Stimulated activated CD4-positive, alpha-beta T cell treated with anti-CD3 and anti-CD28 coated beads, TNF-alpha, amount 100 ng/mL, for 24 hours (primary cell): Measurements from ENCODE around the gene SPRED3.
"Not testable (repeated sequence)": the region's sequence is repeated elsewhere in the genome, so short reads cannot be mapped to it uniquely, and the experiment has no call there.

Source experiments
- DNase-seq, 3 experiments: peaks; one replicate each; pipeline ENCODE4 v3.0.0-alpha.2; 2020; ENCODE audit warnings: low read depth in 3 of 3

SPRED3 gene

GRCh38 chr19:38388349-38389100 lies at the start of gene SPRED3:
TSS of gene SPRED3 (plus strand) at chr19:38388697. CDS start at chr19:38390303, 1,606 bp downstream.
- DNase-seq = no peak

- DNase-seq = not testable (repeated sequence)
These were observed 49.5 kb upstream of the SPRED3 start for GRCh38 chr19:38339011-38339410.

- DNase-seq = no peak
These were observed 47.6 kb upstream of the SPRED3 start for GRCh38 chr19:38340927-38341326.

GRCh38 chr19:38346837-38347236 lies 41.7 kb upstream of the SPRED3 start:
- DNase-seq = no peak

- DNase-seq = no peak
These were observed 37.6 kb upstream of the SPRED3 start for GRCh38 chr19:38350883-38351282.

- DNase-seq = no peak
These were observed 36.6 kb upstream of the SPRED3 start for GRCh38 chr19:38351865-38352395.

- DNase-seq = no peak
These were observed 35.9 kb upstream of the SPRED3 start for GRCh38 chr19:38352611-38353010.

GRCh38 chr19:38355728-38356725 lies 32.5 kb upstream of the SPRED3 start:
- no peak for DNase-seq

- DNase-seq = no peak
These were observed 30.4 kb upstream of the SPRED3 start for GRCh38 chr19:38358071-38358470.

GRCh38 chr19:38359242-38360021 lies 29.1 kb upstream of the SPRED3 start:
- DNase-seq = no peak

GRCh38 chr19:38360351-38360750 lies 28.1 kb upstream of the SPRED3 start:
- DNase-seq = no peak

GRCh38 chr19:38360839-38361631 lies 27.5 kb upstream of the SPRED3 start:
- DNase-seq = no peak

GRCh38 chr19:38361633-38362075 lies 26.8 kb upstream of the SPRED3 start:
- peak; percentile 37 to 79 (median 38) for DNase-seq

- DNase-seq = peak; percentile 58 to 91 (median 59)
These were observed 26.2 kb upstream of the SPRED3 start for GRCh38 chr19:38362076-38362945.

GRCh38 chr19:38362946-38363688 lies 25.4 kb upstream of the SPRED3 start:
- DNase-seq = not testable (repeated sequence)

- no peak for DNase-seq
These were observed 21.5 kb upstream of the SPRED3 start for GRCh38 chr19:38367041-38367440.

GRCh38 chr19:38369584-38369983 lies 18.9 kb upstream of the SPRED3 start:
- DNase-seq = no peak

GRCh38 chr19:38370299-38370698 lies 18.2 kb upstream of the SPRED3 start:
- DNase-seq = no peak

- no peak for DNase-seq
These were observed 17.4 kb upstream of the SPRED3 start for GRCh38 chr19:38371081-38371480.
